H1 (cell line): ENCODE measurements around the gene BBX. TPM values are rescaled to one million over a fixed set of nuclear protein-coding genes. Genes with fewer than 3 reads are reported as not detected.

Experiments
- EZH2 ChIP-seq: fragments of 200-600 bp; sonication (generic); IDR thresholded peaks from 2 replicates; pipeline ENCODE4 v1.7.1; 2012; ENCODE audit warnings: low read depth, mild to moderate bottlenecking, moderate library complexity, low read length, inconsistent platforms; ENCODE audit not compliant: severe bottlenecking
- FOSL1 ChIP-seq: IDR thresholded peaks from 2 replicates; pipeline ENCODE4 v1.6.1; 2011; ENCODE audit warnings: mild to moderate bottlenecking, low read depth, low read length, moderate library complexity; ENCODE audit not compliant: insufficient read depth
- HDAC2 ChIP-seq, 2 experiments: fragments of 300-600 bp in 1 of 2; sonication (generic) in 1 of 2; IDR thresholded peaks; 2 replicates each; pipeline ENCODE4 v1.6.1; 2011 to 2012; ENCODE audit warnings: low read depth in 2 of 2, low read length in 2 of 2, mild to moderate bottlenecking in 2 of 2, moderate library complexity in 2 of 2, borderline replicate concordance in 1 of 2, inconsistent platforms in 1 of 2
- NANOG ChIP-seq: IDR thresholded peaks from 2 replicates; pipeline ENCODE4 v1.6.1; 2011; ENCODE audit warnings: low read length, low read depth, mild to moderate bottlenecking, inconsistent platforms; ENCODE audit not compliant: insufficient read depth, poor library complexity, severe bottlenecking
- SP1 ChIP-seq: IDR thresholded peaks from 2 replicates; pipeline ENCODE4 v1.6.1; 2011; ENCODE audit warnings: low read depth, low read length
- SP4 ChIP-seq: IDR thresholded peaks from 2 replicates; pipeline ENCODE4 v1.6.1; 2012; ENCODE audit warnings: low read length, inconsistent platforms
- SRF ChIP-seq: IDR thresholded peaks from 2 replicates; pipeline ENCODE4 v1.6.1; 2011; ENCODE audit warnings: mild to moderate bottlenecking, low read depth, low read length, moderate library complexity
- TAF1 ChIP-seq: IDR thresholded peaks from 2 replicates; pipeline ENCODE4 v1.6.1; 2011; ENCODE audit warnings: mild to moderate bottlenecking, low read depth, low read length
- TCF12 ChIP-seq: IDR thresholded peaks from 2 replicates; pipeline ENCODE4 v1.6.1; 2011; ENCODE audit warnings: low read depth, mild to moderate bottlenecking, low read length
- polyA plus RNA-seq, 7 experiments: library from polyadenylated mRNA; depleted of rRNA in 3 of 7; stranded (reverse) in 5 of 7; unstranded in 2 of 7; fragments of >200 nt in 5 of 7; fragments of 200-250 nt in 2 of 7; gene quantifications; 1 replicate in 5 of 7; 2 replicates in 1 of 7; 4 replicates in 1 of 7; pipeline versions ENCODE4 v1.2.1 to v1.2.3, GENCODE V29; 2011 to 2013; ENCODE audit warnings: missing spikeins in 2 of 7, mixed read lengths in 2 of 7
- total RNA-seq: library from RNA; stranded (reverse); fragmentation: NEBNext Ultra II Directional; extraction: Animal tissue kit (Norgen Biotek cat#: 25700); gene quantifications from 2 replicates; pipeline ENCODE4 v1.2.1, GENCODE V29; 2021
- TF ChIP-seq, protein P1 (sequence below): fragments of 300-600 bp; sonication (generic); IDR thresholded peaks from 2 replicates; pipeline ENCODE4 v1.7.1; 2012; ENCODE audit warnings: low read length, moderate library complexity, mild to moderate bottlenecking, inconsistent platforms; ENCODE audit not compliant: insufficient replicate concordance

BBX gene
- total and polyA plus RNA-seq, 2 of the 8 experiments (the other 6 are each of a cell fraction or from before 2014, with no cell fraction given) = 11.0 to 42.5 TPM

GRCh38 chr3:107753976-107754375 lies 231.2 kb downstream of the BBX start (continued):
- TF ChIP-seq, protein P1, sequence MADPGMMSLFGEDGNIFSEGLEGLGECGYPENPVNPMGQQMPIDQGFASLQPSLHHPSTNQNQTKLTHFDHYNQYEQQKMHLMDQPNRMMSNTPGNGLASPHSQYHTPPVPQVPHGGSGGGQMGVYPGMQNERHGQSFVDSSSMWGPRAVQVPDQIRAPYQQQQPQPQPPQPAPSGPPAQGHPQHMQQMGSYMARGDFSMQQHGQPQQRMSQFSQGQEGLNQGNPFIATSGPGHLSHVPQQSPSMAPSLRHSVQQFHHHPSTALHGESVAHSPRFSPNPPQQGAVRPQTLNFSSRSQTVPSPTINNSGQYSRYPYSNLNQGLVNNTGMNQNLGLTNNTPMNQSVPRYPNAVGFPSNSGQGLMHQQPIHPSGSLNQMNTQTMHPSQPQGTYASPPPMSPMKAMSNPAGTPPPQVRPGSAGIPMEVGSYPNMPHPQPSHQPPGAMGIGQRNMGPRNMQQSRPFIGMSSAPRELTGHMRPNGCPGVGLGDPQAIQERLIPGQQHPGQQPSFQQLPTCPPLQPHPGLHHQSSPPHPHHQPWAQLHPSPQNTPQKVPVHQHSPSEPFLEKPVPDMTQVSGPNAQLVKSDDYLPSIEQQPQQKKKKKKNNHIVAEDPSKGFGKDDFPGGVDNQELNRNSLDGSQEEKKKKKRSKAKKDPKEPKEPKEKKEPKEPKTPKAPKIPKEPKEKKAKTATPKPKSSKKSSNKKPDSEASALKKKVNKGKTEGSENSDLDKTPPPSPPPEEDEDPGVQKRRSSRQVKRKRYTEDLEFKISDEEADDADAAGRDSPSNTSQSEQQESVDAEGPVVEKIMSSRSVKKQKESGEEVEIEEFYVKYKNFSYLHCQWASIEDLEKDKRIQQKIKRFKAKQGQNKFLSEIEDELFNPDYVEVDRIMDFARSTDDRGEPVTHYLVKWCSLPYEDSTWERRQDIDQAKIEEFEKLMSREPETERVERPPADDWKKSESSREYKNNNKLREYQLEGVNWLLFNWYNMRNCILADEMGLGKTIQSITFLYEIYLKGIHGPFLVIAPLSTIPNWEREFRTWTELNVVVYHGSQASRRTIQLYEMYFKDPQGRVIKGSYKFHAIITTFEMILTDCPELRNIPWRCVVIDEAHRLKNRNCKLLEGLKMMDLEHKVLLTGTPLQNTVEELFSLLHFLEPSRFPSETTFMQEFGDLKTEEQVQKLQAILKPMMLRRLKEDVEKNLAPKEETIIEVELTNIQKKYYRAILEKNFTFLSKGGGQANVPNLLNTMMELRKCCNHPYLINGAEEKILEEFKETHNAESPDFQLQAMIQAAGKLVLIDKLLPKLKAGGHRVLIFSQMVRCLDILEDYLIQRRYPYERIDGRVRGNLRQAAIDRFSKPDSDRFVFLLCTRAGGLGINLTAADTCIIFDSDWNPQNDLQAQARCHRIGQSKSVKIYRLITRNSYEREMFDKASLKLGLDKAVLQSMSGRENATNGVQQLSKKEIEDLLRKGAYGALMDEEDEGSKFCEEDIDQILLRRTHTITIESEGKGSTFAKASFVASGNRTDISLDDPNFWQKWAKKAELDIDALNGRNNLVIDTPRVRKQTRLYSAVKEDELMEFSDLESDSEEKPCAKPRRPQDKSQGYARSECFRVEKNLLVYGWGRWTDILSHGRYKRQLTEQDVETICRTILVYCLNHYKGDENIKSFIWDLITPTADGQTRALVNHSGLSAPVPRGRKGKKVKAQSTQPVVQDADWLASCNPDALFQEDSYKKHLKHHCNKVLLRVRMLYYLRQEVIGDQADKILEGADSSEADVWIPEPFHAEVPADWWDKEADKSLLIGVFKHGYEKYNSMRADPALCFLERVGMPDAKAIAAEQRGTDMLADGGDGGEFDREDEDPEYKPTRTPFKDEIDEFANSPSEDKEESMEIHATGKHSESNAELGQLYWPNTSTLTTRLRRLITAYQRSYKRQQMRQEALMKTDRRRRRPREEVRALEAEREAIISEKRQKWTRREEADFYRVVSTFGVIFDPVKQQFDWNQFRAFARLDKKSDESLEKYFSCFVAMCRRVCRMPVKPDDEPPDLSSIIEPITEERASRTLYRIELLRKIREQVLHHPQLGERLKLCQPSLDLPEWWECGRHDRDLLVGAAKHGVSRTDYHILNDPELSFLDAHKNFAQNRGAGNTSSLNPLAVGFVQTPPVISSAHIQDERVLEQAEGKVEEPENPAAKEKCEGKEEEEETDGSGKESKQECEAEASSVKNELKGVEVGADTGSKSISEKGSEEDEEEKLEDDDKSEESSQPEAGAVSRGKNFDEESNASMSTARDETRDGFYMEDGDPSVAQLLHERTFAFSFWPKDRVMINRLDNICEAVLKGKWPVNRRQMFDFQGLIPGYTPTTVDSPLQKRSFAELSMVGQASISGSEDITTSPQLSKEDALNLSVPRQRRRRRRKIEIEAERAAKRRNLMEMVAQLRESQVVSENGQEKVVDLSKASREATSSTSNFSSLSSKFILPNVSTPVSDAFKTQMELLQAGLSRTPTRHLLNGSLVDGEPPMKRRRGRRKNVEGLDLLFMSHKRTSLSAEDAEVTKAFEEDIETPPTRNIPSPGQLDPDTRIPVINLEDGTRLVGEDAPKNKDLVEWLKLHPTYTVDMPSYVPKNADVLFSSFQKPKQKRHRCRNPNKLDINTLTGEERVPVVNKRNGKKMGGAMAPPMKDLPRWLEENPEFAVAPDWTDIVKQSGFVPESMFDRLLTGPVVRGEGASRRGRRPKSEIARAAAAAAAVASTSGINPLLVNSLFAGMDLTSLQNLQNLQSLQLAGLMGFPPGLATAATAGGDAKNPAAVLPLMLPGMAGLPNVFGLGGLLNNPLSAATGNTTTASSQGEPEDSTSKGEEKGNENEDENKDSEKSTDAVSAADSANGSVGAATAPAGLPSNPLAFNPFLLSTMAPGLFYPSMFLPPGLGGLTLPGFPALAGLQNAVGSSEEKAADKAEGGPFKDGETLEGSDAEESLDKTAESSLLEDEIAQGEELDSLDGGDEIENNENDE = no peak
- TF ChIP-seq SP4 = no peak
- no peak for TF ChIP-seq SP1
- TF ChIP-seq NANOG = no peak
- TF ChIP-seq EZH2 = no peak
- no peak for TF ChIP-seq TAF1
- no peak for TF ChIP-seq HDAC2 (IDR thresholded peaks at IDR 0.05; ENCODE audit: borderline replicate concordance in 1 of 2, low read depth in 2 of 2, low read length in 2 of 2)
- no peak for TF ChIP-seq SRF
- TF ChIP-seq FOSL1 = no peak
- TF ChIP-seq TCF12 = no peak
